ENCODE results near the gene ZNF362.

ZNF362 gene

GRCh38 chr1:33330906-33331305 lies 74.6 kb downstream of the ZNF362 start:
- no peak for DNase-seq

- DNase-seq, result no peak
Measured at GRCh38 chr1:33331444-33332356, 75.4 kb downstream of the ZNF362 start.

- no peak for DNase-seq
Measured at GRCh38 chr1:33332357-33332789, 76.1 kb downstream of the ZNF362 start.

- DNase-seq, result no peak
Measured at GRCh38 chr1:33332881-33333280, 76.6 kb downstream of the ZNF362 start.

- DNase-seq, result peak; percentile 48
Measured at GRCh38 chr1:33334081-33334552, 77.8 kb downstream of the ZNF362 start.

GRCh38 chr1:33335020-33335419 lies 78.7 kb downstream of the ZNF362 start:
- DNase-seq, result no peak

- no peak for DNase-seq
Measured at GRCh38 chr1:33336580-33336979, 80.3 kb downstream of the ZNF362 start.

GRCh38 chr1:33337441-33337840 lies 81.1 kb downstream of the ZNF362 start:
- no peak for DNase-seq

- no peak for DNase-seq
Measured at GRCh38 chr1:33338048-33338439, 81.8 kb downstream of the ZNF362 start.

GRCh38 chr1:33338440-33339211 lies 82.3 kb downstream of the ZNF362 start:
- no peak for DNase-seq

GRCh38 chr1:33339413-33339812 lies 83.1 kb downstream of the ZNF362 start:
- DNase-seq, result no peak

- no peak for DNase-seq
Measured at GRCh38 chr1:33341190-33341589, 84.9 kb downstream of the ZNF362 start.

- peak; percentile 68 for DNase-seq
Measured at GRCh38 chr1:33342041-33342723, 85.9 kb downstream of the ZNF362 start.

- DNase-seq, result no peak
Measured at GRCh38 chr1:33343539-33343938, 87.2 kb downstream of the ZNF362 start.

- no peak for DNase-seq
Measured at GRCh38 chr1:33344896-33345560, 88.7 kb downstream of the ZNF362 start.

- DNase-seq, result no peak
Measured at GRCh38 chr1:33346533-33346926, 90.2 kb downstream of the ZNF362 start.

- peak; percentile 40 for DNase-seq
Measured at GRCh38 chr1:33346927-33347649, 90.8 kb downstream of the ZNF362 start.

- no peak for DNase-seq
Measured at GRCh38 chr1:33347650-33347992, 91.3 kb downstream of the ZNF362 start.

- no peak for DNase-seq
Measured at GRCh38 chr1:33348194-33348593, 91.9 kb downstream of the ZNF362 start.

- DNase-seq, result no peak
Measured at GRCh38 chr1:33348676-33349080, 92.4 kb downstream of the ZNF362 start.

- DNase-seq, result no peak
Measured at GRCh38 chr1:33349081-33349759, 92.9 kb downstream of the ZNF362 start.

Measured in T1000 (cell line).